Inflammatory macrophage treated with lipopolysaccharide for 4 hours (primary cell): Measurements from ENCODE around the gene SPI1.
"Not testable (repeated sequence)": the region's sequence is repeated elsewhere in the genome, so short reads cannot be mapped to it uniquely, and the experiment has no call there.

Experiments used
- DNase-seq: peaks from one replicate; pipeline ENCODE4 v3.0.0-alpha.2; 2020

The SPI1 gene

DNA sequence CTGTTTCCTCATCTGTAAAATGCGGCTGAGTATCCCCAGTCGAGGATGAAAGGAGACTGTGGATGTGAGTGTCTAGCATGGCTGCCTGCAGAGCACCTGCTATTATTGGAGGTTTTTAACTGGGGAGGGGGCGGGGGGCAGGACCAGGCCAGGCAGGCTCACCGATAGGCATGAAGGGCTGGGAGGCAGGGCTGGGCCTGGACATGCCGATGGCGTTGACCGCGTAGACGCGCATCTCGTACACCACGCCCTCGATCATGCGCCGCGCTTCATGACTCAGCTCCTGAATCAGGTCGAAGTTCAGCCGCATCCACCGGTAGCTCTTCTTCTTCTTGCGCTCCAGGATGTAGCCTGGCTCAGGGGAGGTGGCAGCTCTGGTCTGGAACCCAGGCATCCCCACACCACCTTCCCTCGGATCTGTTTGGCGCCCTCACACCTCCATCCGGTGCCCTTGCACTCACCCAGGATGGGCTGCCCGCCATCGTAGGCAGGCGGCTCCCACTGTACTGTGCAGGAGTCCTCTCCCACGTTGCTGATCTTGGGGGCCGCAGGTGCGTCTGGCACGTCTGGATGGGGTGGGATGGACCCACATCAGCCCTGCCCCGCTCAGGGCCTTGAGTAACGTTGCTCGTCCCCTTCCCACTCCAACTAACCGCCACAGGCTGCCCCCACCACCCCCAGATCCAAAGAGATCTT, 41.0 kb downstream of the SPI1 start:
- DNase-seq: no peak

DNA sequence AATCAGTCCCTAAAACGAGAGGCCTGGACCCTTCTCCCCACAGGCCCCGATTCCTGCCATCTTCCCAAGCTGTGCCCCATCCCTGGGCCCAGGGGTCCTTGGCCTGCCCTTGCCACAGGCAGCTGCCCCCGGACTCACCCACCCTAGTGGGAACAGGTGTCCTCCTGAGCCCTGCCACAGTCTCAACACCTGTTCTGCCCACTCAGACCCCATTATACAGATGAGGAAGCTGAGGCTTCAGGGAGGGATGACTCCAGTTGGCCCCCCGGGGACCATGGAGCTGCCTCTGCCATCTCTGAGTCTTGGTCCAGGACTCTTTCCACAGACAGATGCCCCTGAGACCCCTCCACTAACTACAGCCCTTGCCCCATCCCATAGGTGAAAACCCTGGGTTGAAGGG, 41.8 kb downstream of the SPI1 start:
- DNase-seq: no peak

DNA sequence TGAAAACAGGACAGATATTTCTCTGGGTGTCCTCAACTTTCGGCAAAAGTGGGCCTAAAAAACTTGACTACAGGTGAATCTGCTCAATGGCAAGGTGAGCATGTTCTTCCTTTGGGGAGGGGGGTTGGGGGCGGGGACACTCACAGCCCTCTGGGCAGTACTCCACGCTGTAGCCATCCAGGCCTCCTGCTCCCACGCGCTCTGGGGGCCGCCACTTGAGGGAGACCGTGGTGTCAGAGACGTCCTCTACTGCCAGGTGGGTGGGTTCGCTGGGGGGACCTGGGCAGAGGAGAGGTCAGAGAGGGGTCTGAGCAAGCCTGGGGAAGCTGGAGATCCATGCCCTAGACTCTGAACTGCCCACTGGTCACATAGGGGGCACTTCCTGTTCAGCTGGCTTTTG, 42.6 kb downstream of the SPI1 start:
- DNase-seq: no peak

DNA sequence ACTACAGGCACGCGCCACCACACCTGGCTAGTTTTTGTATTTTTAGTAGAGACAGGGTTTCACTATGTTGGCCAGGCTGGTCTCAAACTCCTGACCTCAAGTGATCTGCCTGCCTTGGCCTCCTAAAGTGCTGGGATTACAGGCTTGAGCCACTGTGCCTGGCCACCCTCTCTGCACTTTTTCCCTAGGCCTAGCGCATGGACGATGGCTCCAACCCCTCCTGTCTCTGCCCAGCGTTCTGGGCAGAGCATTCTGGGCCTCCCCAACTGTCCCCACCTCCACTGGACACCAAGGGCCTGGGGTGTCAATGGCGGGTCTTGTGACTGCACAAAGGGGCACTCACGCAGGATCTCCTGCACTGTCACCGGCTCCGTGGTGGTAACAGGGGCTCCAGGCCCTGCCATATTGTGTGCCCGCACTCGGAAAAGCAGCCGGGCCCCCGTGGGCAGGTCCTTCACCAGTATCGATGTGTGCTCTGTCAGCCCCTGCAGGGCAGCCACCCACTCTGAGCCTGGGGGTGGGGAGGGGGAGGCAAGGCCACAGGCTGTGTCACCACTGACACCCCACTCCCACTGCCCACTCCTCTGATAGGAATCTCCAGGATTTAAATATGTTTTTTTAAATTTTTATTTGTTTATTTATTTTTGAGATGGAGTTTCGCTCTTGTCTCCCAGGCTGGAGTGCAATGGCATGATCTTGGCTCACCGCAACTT, 43.5 kb downstream of the SPI1 start:
- not testable (repeated sequence) for DNase-seq

DNA sequence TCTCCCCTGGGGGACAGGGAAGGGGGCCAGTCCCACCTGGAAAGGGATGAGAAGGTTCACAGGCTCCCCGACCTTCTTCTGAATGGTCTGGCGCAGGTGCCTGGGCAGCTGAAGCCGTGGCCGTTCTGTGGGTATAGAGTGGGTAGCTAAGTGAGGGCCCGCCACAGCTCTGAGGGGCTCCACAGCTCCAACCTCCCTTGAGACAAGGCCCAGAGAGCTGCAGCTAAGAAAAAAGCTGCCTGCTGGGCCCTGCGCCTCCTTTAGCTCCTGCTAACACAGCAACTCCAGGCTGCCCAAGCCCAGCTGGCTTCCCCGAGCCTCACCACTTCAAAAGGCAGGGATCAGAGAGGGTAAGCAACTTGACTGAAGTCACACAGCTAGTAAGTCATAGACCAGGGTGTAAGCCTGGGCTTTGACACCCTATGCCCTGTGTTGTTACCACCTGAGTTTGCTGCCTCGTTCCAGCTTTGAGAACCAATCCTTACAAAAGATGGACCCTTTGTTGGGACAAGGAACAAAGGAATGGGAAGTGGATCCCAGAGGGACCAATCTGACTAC, 44.4 kb downstream of the SPI1 start:
- DNase-seq: no peak

DNA sequence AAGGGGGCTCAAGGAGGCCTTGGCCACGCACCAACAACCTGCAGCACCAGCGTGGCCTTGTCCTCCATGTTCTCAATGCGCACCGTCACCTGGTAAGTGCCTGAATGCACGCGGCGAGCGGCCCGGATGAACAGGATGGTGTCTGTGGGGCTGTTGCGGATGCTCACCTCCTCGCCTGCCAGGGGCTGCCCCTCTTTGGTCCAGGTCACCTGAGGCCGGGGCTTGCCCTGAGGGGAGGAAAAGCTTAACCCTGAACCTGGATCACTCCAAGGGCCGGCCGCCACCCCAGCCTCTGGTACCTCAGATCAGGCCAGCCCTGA, 44.9 kb downstream of the SPI1 start:
- DNase-seq: no peak

DNA sequence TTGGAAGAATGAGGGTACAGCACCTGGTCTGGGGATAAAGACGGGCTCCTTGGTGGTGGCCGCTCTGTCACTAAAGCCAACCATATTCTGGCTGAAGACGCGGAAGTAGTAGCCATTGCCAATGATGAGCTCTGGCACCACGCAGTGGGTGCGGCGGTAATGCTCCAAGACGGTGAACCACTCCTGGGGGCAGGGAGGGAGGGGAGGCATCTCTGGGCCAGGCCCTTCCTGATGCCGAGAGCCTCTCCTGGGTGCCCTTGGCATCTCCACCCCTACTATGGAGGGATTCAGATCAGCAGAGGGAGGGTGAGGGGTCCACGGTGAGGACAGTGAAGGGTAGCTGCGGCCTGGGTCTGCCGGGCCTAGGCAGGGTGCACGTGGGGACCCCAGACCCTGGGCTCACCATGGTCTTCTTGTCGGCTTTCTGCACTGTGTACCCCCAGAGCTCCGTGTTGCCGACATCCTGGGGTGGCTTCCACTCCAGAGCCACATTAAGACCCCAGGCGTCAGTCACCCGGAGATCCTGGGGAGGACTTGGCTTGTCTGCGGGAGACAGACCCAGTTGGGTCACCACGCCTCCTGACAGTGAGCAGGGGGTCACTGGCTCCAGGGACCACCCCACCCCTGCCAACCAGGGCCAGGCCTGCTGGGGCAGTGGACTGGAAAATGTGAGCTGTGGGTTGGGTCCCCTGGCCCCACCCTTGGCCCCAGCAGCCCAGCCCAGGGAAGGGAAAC, 45.4 kb downstream of the SPI1 start:
- no peak for DNase-seq

DNA sequence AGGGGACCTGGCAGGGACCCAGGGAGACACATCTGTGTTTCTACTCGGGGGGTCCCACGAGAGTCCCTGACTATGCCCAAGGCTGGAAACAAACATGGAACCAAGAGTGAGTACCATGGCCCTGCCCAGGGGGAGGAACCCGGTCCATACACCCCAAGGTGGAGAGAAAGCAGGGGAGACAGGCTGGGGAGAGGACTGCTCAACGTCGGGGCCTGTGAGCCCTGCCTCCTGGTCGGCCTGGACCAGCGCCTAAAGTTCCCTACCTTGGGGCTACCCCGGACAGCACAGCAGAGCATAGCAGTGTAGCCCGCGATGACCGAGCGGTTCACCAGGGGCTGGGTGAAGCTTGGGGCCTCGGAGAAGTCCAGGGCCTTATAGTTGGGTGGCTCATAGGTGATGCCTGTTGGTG, 46.0 kb downstream of the SPI1 start:
- no peak for DNase-seq

DNA sequence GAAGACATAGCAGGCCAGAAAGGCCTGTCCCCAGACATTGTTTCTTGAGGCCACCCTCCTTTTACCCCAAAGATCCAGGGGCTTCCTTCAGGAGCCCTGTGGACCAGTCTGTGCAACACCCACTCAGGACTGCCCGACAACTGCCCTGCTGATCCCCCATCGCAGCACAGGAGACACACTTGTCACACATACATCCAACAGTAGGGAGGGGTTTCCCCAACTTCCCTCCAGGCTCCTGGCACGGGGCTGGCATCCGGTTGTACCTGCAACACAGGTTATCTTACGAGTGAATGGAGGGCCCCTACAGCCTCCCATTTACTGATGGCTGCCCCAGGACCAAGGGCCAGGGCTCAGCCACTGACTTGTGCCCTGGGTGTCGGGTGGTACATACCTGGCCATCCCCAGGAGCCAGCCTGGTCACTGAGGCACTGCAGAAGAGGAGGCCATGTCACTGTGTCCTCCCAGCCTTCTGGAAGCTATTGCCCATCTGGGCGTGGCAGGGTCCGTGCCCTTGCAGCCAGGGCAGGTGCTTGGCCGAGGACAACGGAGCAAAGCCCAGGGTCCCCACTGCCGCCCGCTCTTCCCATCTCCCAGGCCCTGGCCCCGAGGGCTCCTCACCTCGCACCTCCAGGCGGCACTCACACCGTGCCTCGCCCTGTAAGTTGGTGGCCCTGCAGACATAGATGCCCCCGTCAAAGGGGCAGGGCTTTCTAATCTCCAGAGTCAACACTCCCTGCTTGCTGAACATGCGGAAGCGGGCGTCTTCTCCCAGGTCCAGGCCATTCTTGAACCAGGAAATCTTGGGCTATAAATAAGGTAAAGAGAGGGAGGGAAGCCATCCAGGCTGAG, 46.7 kb downstream of the SPI1 start:
- DNase-seq: no peak

DNA sequence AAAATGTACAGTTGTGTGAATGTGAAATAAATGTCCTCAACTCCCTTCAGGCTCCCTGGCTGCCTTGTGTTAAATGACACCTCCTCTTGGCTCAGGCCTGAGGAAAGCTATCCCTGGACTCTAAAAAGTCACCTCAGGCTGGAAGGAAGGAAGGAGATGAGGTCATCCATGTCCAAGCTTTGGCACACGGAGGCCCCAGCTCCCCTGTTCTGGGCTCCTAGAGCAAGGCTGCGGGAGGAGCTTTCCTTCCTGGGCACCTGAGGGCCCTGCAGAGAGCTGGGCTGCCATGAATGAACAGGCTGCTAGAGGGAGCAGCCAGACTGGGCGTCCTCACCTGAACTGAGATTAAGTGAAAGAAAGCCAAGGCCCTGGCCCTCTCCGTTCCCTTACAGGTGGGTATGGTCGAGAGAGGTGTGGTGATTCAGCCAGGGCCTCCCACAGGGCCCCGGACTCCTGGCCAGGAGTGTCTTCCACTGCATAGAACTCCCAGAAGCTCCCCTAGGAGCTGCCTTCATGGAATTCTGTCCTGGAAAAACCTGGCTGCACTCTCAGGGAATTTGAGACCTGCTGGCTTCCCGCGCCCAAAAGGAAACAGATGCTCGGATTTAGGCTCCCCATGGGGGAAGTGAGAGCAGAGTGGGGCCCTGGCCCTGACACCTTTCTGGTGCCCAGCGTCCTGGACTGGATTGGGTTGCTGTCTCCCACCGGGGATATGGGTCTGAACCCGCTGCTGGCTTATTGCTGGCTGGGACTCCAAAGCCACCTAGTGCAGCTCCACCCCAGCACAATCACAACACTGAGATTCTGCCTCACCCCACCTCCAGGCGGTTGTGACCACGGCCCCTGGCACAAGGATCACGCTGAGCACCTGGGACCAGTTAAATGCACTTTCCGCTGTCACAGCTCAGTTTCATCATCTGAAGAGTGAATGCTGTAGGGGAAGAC, 48.1 kb downstream of the SPI1 start:
- no peak for DNase-seq

DNA sequence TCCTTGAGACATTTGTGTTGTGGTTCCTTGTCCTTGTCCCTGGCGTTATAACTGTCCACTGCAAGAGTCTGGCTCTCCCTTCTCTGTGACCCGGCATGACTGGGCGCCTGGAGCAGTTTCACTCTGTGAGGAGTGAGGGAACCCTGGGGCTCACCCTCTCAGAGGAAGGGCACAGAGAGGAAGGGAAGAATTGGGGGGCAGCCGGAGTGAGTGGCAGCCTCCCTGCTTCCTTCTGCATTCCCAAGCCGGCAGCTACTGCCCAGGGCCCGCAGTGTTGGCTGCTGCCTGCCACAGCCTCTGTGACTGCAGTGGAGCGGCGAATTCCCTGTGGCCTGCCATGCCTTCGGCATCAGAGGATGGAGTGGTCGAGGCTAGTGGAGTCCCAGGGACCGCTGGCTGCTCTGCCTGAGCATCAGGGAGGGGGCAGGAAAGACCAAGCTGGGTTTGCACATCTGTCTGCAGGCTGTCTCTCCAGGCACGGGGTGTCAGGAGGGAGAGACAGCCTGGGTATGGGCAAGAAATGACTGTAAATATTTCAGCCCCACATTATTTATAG, 48.8 kb downstream of the SPI1 start:
- no peak for DNase-seq

DNA sequence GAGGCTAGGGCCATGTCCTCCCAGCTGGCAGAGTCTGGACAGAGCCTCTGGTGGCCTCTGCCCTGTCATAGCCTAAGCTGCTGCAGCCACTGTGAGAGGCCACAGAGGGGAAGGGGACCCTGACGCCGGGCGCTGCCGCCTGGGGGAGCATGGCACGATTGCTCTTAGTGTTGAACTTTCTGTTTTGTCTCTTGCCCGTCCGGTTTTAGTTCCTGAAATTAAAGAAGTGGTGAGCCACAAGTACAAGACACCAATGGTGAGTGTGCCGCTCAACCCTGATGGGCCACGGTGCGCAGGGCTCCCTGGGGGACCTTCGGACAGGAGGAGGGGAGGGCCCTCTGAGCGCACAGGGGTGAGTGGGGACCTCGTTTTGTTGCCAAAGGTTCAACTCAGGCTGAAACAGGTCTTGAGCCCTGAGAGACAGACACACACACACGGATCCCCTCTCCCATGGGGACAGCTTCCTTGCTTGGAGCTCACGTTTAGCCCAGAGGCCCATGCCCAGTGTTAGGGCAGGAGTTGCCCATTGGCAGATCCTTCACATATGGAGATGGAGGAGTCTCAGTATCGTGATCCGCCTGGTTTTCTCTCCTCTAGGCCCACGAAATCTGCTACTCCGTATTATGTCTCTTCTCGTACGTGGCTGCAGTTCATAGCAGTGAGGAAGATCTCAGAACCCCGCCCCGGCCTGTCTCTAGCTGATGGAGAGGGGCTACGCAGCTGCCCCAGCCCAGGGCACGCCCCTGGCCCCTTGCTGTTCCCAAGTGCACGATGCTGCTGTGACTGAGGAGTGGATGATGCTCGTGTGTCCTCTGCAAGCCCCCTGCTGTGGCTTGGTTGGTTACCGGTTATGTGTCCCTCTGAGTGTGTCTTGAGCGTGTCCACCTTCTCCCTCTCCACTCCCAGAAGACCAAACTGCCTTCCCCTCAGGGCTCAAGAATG, 49.6 kb downstream of the SPI1 start:
- peak; percentile 30 for DNase-seq

DNA sequence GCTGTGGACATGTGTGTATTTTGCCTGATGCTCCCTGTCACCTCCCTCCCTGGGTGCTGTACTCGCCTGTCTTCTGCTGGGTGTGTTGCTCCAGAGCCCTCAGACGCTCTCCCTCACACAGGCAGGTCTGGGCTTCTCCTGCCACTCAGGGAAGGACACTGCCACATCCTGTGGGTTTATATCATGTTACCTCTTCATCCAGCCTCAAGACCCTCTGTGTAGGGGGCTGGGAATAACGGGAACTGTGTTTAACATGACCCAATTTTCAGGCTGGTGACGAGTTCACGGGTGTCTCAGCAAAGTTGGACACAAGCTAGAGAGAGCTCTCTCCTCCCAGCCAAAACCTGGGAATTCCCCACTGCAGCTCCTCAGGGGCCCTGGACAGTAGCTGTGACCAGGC, 50.4 kb downstream of the SPI1 start:
- DNase-seq: no peak

DNA sequence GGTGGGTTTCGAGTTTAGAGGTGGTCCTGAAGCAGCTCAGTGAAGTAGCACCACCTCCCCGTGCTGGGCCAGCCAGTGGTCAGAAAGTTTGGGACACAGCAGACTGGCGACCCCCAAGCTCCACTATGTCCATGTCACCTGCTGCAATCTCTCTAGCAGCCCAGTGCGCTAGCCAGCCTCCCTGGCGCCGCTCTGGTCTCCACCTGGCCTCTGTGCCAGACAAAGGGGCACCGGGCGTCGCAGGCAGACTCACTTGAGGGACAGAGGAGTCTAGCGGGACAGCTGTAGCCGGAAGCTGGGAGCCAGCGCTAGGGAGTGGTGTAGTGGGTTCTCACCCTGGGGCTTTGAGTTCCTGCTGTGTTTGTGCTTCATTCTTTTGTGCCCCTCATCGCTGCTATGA, 51.3 kb downstream of the SPI1 start:
- DNase-seq: no peak

DNA sequence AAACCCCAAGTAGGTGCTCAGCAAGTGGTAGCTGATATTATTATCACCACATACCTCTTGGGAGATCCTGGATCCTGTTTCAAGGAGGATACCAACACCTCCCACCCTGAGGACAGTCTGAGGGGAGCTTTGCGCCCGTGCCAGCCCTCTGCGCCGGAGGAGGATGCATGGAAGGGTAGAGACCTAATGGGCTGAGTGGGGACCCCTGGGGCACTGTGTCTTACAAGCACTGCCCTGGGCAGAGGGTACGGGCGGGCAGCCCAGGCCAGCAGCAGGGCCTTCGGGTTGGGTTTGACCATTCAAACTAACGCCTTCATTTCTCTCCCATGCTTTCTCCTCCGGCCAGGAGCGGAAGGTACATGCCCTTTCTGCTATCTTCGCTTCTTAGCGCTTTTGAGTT, 52.1 kb downstream of the SPI1 start:
- no peak for DNase-seq

DNA sequence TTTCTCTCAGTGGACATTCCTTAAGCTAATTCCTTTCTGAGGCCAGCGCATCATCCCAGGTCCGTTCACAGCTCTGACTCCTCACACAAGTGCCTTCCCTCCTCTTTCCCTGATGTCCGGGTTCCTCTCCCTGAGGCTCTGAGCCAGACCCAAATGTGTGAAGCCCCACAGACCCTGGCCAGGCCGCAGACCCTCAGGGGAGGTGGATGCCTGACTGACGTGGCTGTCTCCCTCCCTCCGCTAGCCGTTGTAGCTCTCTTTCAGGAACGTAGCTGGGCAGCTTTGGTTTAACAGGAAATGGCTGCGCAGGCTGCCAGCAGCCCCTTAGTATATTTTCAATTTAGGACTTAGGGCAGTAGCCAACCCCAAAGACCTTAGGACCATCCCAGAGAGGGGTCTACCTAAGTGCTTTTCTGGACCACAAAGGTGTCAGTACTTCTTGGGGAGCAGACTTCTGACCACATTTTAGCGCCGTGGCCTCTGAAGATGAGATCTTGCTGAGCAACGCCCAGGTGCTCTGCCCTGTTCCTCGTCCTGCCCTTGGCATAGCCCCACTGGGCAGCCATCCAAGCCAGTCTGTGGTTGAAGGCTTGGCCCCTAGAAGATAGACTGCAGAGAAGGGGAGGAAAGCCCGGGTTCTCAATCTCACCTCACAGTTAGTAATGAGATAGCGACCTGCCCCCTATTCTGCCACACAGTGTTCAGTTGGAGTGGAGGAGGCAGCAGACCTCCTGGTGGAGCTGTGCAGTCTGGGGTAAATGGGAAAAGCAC, 52.9 kb downstream of the SPI1 start:
- no peak for DNase-seq

DNA sequence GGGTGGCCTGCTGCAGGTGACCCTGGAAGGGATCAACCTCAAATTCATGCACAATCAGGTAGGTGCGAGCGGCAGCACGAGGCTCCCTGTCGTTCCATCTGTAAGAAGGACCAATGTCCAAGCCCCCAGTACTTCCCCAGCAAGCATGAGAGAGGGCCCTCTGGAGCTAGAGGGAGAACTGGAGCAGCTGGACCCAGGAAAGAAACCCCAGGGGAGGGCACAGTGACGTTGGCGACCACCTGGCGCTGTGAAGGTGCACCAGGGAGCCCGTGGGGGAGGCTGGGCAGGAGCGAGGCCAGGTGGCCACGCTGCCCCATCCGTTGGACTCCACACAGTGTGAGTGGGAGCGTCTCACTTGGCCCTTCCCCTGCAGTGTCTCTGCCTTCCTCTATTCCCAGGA, 53.8 kb downstream of the SPI1 start:
- DNase-seq: no peak

DNA sequence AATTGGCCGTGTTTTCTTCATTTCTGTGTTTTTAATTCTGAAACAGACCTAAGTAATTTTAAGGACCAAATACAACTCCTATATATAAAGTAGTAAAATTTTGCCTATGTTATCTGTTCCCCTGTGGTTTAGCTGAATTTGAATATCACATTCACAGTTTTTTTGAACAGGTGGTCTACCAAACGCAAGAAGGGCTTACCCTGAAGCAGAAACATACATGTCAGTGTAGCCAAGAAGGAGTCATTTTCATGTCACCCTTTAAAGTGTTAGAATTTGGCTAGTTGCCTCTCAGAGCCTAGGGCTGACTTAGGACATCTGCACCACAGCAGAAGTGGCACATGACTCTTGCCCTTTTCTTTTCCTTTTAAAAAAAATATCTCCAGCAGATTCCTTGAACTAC, 60.2 kb downstream of the SPI1 start:
- no peak for DNase-seq

DNA sequence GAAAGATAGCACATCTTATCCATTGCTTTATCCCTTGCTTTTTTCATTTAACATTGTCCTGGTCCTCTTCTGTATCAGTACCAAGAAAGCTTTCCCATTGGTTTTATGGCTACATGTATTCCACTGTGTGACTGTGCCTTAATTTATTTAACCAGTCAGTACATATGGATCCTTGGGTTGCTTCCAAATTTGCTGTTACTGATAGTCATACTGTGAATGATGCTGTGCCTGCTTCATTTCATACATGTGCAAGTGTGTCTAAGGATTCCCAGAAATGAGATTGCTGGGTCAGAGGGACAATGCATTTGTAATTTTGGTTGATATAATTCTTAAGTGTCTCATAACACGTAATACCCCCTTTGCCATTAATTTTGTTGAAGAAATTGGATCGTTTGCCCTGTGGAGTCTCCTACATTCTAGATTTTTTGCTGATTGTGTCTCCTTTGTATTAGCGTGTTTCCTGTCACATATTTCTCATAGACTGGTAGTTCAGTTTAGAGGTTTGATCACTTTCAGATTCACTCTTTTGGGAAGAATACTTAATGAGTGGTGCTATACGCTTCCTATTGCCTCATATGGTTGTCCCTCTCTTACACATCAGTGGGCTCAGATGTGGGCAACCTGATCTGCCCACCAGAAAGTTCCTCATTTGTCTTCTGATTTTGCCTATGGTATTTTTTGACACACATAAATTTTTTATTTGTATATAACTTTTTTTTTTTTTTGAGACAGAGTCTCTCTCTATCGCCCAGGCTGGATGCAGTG, 61.1 kb downstream of the SPI1 start:
- DNase-seq: peak; percentile 75
